Measurements from ENCODE around the gene HDAC8. TPM values are rescaled to one million over a fixed set of nuclear protein-coding genes. Genes with fewer than 3 reads are reported as not detected.
A peak's percentile ranks its signal among the peaks of the same experiment; 100 is the strongest.

Gene HDAC8
- total RNA-seq, 1 experiment from 2014 or later: 16.7 TPM

DNA sequence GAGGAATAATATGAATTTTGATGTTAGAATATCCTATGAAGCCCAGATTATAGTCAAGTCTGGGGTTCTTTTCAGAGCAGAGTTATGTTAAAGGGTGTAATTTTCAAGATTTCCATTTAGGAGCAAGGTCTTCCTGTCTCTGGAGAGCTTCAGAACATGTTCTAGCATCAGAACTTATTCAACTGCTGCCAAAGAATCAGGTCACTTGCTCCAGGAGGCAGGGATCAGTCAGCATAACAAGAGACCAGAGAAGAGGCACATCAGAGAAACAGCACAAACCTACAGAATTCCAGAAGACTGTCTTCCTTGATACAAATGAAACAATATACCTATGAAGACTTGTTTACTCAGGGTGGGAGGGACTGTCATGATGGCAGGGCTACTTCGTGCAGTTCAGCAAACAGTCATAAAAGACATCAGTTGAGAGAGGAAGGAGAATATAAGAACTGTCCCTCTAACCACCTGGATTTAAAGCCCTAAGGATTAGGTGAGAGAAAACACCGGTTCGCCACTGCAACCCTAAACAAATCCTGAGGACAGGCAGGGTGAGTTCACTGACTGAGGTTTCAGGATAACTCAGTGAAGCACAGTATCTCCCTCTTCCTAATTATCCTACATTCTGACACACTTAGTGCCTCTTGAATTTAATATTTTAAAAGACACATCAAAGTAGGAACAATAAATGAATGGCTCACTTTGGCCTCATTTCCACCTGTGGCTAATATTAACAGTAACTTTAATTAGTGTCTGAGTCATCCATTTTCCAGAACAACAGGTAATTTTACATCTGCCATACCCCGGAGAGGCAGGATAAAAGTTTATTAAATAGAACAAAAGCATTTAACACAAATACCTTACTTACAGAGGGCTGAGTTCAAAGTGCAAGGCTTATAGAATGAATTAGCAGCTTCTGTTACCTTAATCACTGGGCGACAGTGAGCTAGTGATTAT lies 93.0 kb downstream of the HDAC8 start:
- H3K4me3 ChIP-seq (ENCODE audit: insufficient read depth, low read depth, low read length): no peak overlapping the region
- no peak for DNase-seq
- H3K36me3 ChIP-seq (replicated peaks; ENCODE audit: control insufficient read depth, insufficient read depth, low read length): no peaks in the 10 kb centered on the region
- no peaks in the 10 kb centered on the region for H3K27me3 ChIP-seq (ENCODE audit: control insufficient read depth, insufficient read depth, low read length)

DNA sequence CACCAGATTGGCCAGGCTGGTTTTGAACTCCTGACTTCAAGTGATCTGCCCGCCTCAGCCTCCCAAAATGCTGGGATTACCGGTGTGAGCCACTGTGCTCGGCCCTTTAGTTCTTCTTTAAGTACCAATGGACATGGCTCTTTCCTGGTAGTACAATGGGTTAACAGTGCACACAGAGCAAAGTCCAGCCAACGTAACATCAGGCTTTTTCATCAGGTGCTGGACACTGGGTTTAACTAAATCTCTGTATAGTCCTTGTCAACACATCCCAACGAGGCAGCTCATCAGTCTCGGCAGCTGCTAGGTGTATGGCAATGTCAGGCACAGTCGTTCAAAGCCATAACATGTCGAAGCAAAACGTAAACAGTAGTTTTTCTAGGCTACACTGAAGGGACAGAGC lies 93.8 kb downstream of the HDAC8 start:
- no peak for DNase-seq
- Histone ChIP-seq H3K36me3 (replicated peaks; ENCODE audit: control insufficient read depth, insufficient read depth, low read length) (no peaks in the 10 kb centered on the region), H3K4me3 (ENCODE audit: insufficient read depth, low read depth, low read length) (no peak overlapping the region), H3K27me3 (ENCODE audit: control insufficient read depth, insufficient read depth, low read length) (no peaks in the 10 kb centered on the region)

DNA sequence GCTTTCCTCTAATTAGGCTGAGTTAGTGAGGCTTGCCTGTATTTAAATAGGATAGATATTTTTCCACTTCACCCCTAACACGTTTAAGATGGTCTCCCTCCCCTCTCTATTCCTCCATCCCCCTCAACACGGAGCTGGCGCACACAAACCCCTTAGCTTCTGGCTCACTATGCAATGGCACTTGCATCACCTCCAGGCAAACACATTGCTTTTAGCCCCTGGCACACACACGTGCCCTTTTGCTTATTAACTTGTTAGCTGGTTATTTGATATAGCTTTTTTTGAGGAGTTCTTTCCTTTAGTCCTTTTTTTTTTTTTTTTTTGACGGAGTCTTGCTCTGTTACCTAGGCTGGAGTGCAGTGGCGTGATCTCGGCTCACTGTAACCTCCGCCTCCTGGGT lies 94.3 kb downstream of the HDAC8 start:
- no peaks in the 10 kb centered on the region for H3K27me3 ChIP-seq (ENCODE audit: control insufficient read depth, insufficient read depth, low read length)
- no peaks in the 10 kb centered on the region for H3K36me3 ChIP-seq (replicated peaks; ENCODE audit: control insufficient read depth, insufficient read depth, low read length)
- H3K4me3 ChIP-seq (ENCODE audit: insufficient read depth, low read depth, low read length): no peak overlapping the region
- DNase-seq: no peak

DNA sequence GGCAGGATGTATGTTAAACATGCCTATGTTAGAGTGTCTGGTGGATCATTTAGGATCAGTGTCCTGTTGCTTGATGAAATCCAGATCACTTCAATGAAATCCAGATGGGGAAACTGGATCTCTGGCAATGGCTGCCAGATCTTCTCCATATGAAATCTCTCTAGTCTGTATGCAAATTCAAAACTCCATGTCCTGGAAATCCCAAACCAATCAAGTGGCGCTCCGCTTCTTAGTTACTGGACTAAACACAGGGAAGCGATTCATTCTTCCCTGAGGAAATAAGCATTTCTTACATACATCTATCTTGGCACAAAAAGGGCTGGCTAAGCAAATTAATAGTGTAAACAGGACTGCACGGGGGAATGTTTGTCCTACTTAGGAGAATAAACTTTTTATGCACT lies 94.9 kb downstream of the HDAC8 start:
- Histone ChIP-seq H3K36me3 (replicated peaks; ENCODE audit: control insufficient read depth, insufficient read depth, low read length) (no peaks in the 10 kb centered on the region), H3K27me3 (ENCODE audit: control insufficient read depth, insufficient read depth, low read length) (no peaks in the 10 kb centered on the region), H3K4me3 (ENCODE audit: insufficient read depth, low read depth, low read length) (no peak overlapping the region)
- no peak for DNase-seq

DNA sequence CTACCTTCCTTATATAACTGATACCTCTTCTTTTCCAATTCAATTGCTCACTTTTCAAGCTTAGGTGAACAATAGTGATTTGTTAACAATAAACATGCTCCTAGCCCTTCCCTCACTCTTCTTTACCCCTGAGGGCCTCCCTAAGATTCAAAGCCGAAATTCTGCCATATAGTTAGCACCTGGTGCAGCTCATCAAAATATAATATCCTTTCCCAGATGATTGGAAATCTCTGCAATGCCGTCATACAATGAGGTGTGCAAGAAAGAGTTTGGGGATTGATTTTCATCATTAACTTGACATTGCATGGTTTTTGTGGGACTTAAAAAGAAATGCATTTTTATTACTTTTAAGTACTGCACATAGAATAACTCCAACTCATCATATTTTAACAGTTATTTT lies 95.3 kb downstream of the HDAC8 start:
- no peak for DNase-seq
- no peaks in the 10 kb centered on the region for H3K36me3 ChIP-seq (replicated peaks; ENCODE audit: control insufficient read depth, insufficient read depth, low read length)

DNA sequence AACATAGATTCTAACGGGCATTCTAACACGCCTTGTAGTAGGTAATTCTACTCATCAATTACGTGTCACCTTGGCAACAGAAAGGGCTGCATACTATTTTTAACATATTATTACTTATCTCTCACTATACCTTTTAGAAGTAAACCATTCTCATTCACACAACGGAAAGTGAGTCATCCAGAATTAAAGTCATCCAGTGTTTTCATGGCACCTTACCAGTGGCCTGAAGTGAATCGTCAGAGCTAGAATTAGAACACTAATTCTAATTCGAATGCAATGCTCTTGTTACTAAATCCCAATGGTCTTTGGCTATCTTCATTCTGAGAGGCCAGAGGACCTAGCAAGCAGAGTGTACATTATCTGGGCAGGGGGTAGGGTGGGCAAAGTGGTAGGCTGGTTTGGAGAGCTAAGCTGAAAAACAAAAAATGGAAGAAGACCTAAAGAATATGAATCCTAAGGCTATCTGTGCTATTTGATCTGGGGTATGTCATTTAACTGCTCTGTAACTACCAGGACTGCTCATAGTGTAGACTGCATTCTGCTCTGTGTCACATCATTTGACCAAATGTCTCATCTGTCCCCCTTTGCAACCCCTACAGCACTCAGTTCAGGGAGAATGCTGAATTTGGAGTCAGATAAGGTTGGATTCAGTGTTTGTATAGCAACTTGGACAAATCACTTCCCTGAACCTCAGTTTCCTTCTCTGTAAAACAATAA lies 96.5 kb downstream of the HDAC8 start:
- H3K4me3 ChIP-seq (ENCODE audit: insufficient read depth, low read depth, low read length): no peak overlapping the region
- DNase-seq: no peak
- H3K36me3 ChIP-seq (replicated peaks; ENCODE audit: control insufficient read depth, insufficient read depth, low read length): no peaks in the 10 kb centered on the region
- H3K27me3 ChIP-seq (ENCODE audit: control insufficient read depth, insufficient read depth, low read length): no peaks in the 10 kb centered on the region

More for the DNA sequence above, 95.3 kb downstream of the HDAC8 start:
- H3K4me3 ChIP-seq (ENCODE audit: insufficient read depth, low read depth, low read length): no peak overlapping the region
- no peaks in the 10 kb centered on the region for H3K27me3 ChIP-seq (ENCODE audit: control insufficient read depth, insufficient read depth, low read length)

DNA sequence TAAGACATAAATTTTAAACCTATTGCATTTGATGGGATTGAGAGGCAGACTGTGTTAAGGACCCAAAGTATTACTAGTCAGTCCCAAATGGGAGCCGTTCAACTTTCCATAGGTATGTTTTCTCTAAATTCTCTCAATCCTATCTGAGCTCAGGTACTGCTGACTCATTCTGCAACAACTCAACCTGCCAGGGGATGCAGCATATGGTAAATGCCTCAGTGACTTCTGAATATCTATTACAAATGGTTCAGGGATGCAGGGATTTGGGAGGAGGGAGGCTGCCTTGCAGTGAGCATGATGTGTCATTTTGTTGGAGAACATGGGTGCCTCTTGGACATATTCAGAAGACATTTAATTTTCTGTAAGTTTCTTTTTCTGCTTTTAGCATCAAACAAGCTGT lies 97.3 kb downstream of the HDAC8 start:
- Histone ChIP-seq H3K4me3 (ENCODE audit: insufficient read depth, low read depth, low read length) (no peak overlapping the region), H3K36me3 (replicated peaks; ENCODE audit: control insufficient read depth, insufficient read depth, low read length) (no peaks in the 10 kb centered on the region), H3K27me3 (ENCODE audit: control insufficient read depth, insufficient read depth, low read length) (no peaks in the 10 kb centered on the region)
- DNase-seq: peak; percentile 20

DNA sequence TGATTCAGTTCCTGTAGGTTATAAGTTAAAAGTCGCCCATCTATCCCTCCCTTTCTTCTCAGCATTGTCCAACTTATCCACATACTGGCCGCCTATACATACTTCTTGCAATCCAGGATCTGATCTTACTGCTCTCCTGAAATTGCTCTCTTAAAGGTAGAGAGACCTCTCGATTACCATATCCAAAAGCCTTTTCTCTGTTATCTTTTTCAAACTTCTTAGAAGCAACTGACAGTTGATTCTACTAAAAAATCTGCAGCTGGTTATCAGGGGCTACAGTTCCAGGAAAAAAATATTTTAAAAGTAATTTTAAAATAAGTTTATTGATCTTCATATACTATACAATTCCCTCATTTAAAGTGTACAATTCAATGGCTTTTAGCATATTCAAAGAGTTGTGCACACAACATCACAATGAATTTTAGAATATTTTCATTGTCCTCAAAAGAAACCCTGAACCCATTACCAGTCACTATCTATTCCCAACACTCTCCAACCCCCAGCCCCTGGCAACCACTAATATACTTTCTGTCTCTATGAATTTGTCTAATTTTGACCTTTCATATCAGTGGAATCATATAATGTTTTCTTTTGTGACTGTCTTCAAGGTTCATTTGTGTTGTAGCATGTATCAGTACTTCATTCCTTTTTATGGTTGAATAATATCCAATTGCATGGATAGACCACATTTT lies 102.0 kb downstream of the HDAC8 start:
- Histone ChIP-seq H3K4me3 (ENCODE audit: insufficient read depth, low read depth, low read length) (no peak overlapping the region), H3K36me3 (replicated peaks; ENCODE audit: control insufficient read depth, insufficient read depth, low read length) (no peaks in the 10 kb centered on the region), H3K27me3 (ENCODE audit: control insufficient read depth, insufficient read depth, low read length) (no peaks in the 10 kb centered on the region)
- no peak for DNase-seq

DNA sequence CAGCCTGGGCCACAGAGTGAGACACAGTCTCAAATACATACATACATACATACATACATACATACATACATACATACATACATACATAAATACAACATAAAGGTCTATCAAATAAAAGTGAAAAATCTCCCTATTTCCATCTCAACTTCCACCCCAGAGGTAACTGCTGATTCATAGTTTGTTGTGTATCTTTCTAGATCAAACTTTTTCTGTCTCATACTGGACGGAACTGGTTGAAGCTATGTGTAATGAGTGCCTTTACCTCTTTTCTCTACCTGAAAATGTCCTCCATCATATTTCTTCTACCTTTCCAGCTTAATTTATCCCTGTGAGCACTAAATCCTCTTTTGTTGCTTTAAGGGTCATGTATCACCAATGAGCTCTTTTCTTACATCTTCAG lies 102.5 kb downstream of the HDAC8 start:
- H3K27me3 ChIP-seq (ENCODE audit: control insufficient read depth, insufficient read depth, low read length): no peaks in the 10 kb centered on the region
- no peak for DNase-seq
- no peak overlapping the region for H3K4me3 ChIP-seq (ENCODE audit: insufficient read depth, low read depth, low read length)
- no peaks in the 10 kb centered on the region for H3K36me3 ChIP-seq (replicated peaks; ENCODE audit: control insufficient read depth, insufficient read depth, low read length)

DNA sequence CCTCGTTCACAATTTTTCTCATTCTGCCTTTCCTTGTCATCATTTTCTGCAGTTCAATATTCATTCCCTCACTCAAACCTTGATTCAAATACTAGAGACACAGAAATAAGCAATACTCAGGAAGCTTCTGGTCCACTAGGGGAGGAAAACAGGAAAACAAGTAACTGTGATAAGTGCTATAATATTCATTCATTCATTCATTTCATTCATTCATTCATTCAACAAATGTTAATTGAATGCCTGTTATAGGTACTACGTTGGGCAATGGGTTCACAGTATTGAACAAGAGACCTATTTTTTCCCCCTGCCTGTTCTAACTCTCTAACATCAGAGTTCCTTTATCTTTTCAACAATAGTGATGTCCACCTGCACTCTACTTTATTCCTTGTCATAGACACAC lies 104.0 kb downstream of the HDAC8 start:
- Histone ChIP-seq H3K36me3 (replicated peaks; ENCODE audit: control insufficient read depth, insufficient read depth, low read length) (no peaks in the 10 kb centered on the region), H3K27me3 (ENCODE audit: control insufficient read depth, insufficient read depth, low read length) (no peaks in the 10 kb centered on the region), H3K4me3 (ENCODE audit: insufficient read depth, low read depth, low read length) (no peak overlapping the region)
- DNase-seq: no peak

DNA sequence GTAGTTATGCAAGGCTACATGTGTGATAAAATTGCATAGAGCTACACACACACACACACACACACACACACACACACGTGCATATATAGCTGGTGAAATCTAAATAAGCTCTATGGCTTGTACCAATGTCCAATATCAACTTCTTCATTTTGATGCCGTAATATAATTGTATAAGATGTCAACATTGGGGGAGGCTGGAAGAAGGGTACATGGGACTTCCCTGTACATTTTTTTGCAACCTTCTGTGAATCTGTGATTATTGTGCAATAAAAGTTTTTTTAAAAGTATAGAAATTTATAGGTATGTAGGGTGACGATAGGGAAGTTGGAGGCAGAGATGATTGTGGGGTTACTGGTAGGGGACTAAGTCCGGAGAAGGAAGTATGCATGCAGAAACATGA lies 105.5 kb downstream of the HDAC8 start:
- Histone ChIP-seq H3K36me3 (replicated peaks; ENCODE audit: control insufficient read depth, insufficient read depth, low read length) (no peaks in the 10 kb centered on the region), H3K4me3 (ENCODE audit: insufficient read depth, low read depth, low read length) (no peak overlapping the region), H3K27me3 (ENCODE audit: control insufficient read depth, insufficient read depth, low read length) (no peaks in the 10 kb centered on the region)
- no peak for DNase-seq

DNA sequence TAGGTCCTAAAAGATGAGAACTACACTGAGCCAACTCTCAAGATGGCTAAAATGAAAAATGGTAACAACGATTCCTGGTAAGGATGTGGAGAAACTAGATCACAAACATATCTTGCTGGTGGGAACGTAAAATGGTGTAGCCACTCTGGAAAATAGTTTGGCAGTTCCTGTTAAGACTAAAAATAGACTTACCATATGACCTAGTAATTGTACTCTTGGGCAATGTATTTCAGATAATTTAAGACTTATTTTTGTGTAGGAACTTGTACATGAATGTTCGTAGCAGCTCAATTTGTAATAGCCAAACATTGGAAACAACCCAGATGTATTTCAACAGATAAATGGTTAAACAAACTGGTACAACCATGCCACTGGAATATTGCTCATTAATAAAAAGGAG lies 106.2 kb downstream of the HDAC8 start:
- DNase-seq: no peak
- no peaks in the 10 kb centered on the region for H3K27me3 ChIP-seq (ENCODE audit: control insufficient read depth, insufficient read depth, low read length)
- H3K36me3 ChIP-seq (replicated peaks; ENCODE audit: control insufficient read depth, insufficient read depth, low read length): no peaks in the 10 kb centered on the region
- H3K4me3 ChIP-seq (ENCODE audit: insufficient read depth, low read depth, low read length): no peak overlapping the region

DNA sequence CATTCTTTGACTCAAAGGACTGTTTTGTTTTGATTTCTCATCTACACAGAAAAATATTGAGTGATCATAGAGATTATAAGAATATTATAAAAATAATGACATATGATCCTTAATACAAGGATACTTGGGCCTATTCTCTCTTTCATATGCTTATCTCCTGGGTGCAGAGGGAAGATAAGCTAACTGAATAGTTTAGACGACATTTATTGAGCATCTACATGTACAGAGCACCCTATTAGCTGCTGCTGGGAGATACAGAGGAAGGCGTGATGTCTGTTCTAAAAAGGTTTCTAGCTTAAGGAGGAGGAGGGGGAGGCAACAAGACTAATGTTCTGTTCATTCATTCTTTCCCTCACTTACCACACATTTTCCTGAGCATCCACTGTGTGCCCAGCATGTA lies 106.8 kb downstream of the HDAC8 start:
- no peak for DNase-seq
- H3K36me3 ChIP-seq (replicated peaks; ENCODE audit: control insufficient read depth, insufficient read depth, low read length): no peaks in the 10 kb centered on the region
- no peak overlapping the region for H3K4me3 ChIP-seq (ENCODE audit: insufficient read depth, low read depth, low read length)
- no peaks in the 10 kb centered on the region for H3K27me3 ChIP-seq (ENCODE audit: control insufficient read depth, insufficient read depth, low read length)

DNA sequence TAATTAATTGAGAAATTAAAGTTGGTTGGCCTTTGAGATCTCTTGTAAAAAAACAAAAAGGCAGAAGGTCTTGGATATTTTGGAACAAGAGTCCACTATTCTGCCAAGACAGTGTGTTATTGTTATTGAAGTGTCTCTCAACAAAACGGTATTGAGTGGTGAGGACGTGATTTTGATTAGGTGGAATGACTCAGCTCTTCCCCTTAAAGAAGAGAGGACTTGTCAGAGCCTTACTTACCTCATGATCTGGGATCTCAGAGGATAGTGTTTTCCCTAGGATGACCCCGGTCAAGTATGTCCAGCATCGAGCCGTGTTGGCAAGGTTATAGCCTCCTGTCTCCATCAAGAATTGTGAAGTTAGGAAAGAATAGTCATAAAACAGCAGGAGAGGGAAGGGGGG lies 110.9 kb downstream of the HDAC8 start:
- DNase-seq: no peak

DNA sequence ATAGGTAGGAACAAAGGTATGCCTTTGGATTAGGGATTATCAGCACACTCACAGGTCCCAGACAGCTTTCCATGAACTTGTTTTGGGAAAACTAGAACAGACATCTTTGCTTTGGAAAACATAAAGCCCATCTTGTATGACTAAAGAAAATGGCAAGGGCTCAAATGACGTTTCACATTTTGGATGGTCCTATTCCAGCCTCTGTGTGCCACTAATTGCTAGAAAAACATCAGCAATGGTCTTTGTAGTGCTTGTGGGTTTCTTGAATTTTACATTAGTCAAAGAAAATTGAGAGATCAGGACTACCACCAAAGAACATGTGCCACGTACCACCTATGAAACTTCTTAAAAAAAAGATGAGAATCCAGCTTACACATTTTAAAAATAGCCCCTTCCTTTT lies 111.4 kb downstream of the HDAC8 start:
- no peaks in the 10 kb centered on the region for H3K36me3 ChIP-seq (replicated peaks; ENCODE audit: control insufficient read depth, insufficient read depth, low read length)
- DNase-seq: no peak
- no peaks in the 10 kb centered on the region for H3K27me3 ChIP-seq (ENCODE audit: control insufficient read depth, insufficient read depth, low read length)
- H3K4me3 ChIP-seq (ENCODE audit: insufficient read depth, low read depth, low read length): no peak overlapping the region

More for the DNA sequence above, 110.9 kb downstream of the HDAC8 start:
- H3K36me3 ChIP-seq (replicated peaks; ENCODE audit: control insufficient read depth, insufficient read depth, low read length): no peaks in the 10 kb centered on the region
- H3K27me3 ChIP-seq (ENCODE audit: control insufficient read depth, insufficient read depth, low read length): no peaks in the 10 kb centered on the region
- no peak overlapping the region for H3K4me3 ChIP-seq (ENCODE audit: insufficient read depth, low read depth, low read length)
